Bronchial epithelial cell (primary cell): Measurements from ENCODE around the gene TAPT1. TPM values are rescaled to one million over a fixed set of nuclear protein-coding genes. Genes with fewer than 3 reads are reported as not detected.

Experiments used
- DNase-seq: peaks from one replicate; pipeline ENCODE4 v3.0.0-alpha.2; 2010; ENCODE audit warnings: low read depth
- FAIRE-seq: peaks from 2 replicates; lab custom pipeline; 2011; peaks lifted over from hg19 to GRCh38; lab: Jason Lieb, UNC
- H3K27me3 ChIP-seq: 2 replicates; pipeline ENCODE4 v1.5.1; 2011; ENCODE audit warnings: low read length; ENCODE audit not compliant: control insufficient read depth, insufficient read depth
- H3K36me3 ChIP-seq: 2 replicates; pipeline ENCODE4 v1.5.1; 2011; ENCODE audit warnings: low read length; ENCODE audit not compliant: control insufficient read depth, insufficient read depth
- H3K4me3 ChIP-seq: 2 replicates; pipeline ENCODE4 v1.5.1; 2011; ENCODE audit warnings: mild to moderate bottlenecking, low read depth, low read length, control low read depth
- total RNA-seq: library from RNA; depleted of rRNA; stranded (reverse); fragments of >200 nt; gene quantifications from 2 replicates; pipeline ENCODE4 v1.2.1, GENCODE V29; 2014
- TF ChIP-seq, protein P1 (sequence below): IDR thresholded peaks from 2 replicates; pipeline ENCODE4 v1.5.1; 2011; ENCODE audit warnings: mild to moderate bottlenecking, moderate library complexity, low read length, control low read depth, inconsistent platforms; ENCODE audit not compliant: insufficient read depth, severe bottlenecking

Gene TAPT1
- total RNA-seq, 1 donor from 2014 or later: 15.0 TPM

DNA sequence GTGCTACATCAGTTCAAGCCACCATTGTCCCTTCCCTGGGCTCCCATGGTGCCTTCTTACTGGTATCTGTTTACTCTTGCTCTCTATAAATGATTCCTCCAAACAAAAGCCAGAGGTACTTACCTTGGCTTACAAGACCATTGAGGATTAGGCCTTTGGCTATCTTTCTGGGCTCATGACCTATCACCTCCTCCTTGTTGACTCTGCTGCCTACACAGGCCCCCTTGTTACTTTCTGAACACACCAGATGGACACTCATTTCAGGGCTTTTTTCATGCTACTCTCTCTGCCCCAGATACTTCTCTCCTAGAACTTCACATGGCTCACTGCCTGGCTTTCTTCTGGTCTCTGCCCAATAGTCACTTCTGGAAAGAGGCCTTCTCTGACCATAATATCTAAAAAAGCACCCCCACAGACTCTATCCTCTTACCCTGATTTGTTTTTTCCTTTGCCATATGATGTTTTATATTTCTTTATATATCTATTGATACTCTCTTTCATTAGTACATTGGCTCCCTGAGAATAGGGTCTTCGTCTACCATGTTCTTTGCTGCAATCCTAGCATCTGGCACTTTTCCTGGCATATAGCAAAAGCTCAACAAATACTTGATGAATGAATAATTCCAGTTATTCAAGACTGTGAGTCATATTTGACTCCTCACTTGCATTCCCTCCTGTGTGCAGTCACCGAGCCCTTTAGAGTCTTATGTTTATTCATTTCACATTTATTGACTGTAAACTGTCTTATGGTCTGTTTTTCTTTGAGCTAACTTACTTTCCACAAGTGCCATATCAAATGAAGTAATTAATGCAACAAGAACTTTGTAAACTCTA, 27.1 kb upstream of the TAPT1 start:
- peak; percentile 85 for DNase-seq
- Histone ChIP-seq H3K4me3 (no peak overlapping the region), H3K27me3 (no peaks in the 10 kb centered on the region), H3K36me3 (no peaks in the 10 kb centered on the region)
- TF ChIP-seq, protein P1, sequence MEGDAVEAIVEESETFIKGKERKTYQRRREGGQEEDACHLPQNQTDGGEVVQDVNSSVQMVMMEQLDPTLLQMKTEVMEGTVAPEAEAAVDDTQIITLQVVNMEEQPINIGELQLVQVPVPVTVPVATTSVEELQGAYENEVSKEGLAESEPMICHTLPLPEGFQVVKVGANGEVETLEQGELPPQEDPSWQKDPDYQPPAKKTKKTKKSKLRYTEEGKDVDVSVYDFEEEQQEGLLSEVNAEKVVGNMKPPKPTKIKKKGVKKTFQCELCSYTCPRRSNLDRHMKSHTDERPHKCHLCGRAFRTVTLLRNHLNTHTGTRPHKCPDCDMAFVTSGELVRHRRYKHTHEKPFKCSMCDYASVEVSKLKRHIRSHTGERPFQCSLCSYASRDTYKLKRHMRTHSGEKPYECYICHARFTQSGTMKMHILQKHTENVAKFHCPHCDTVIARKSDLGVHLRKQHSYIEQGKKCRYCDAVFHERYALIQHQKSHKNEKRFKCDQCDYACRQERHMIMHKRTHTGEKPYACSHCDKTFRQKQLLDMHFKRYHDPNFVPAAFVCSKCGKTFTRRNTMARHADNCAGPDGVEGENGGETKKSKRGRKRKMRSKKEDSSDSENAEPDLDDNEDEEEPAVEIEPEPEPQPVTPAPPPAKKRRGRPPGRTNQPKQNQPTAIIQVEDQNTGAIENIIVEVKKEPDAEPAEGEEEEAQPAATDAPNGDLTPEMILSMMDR: no peak
- FAIRE-seq: no peak

DNA sequence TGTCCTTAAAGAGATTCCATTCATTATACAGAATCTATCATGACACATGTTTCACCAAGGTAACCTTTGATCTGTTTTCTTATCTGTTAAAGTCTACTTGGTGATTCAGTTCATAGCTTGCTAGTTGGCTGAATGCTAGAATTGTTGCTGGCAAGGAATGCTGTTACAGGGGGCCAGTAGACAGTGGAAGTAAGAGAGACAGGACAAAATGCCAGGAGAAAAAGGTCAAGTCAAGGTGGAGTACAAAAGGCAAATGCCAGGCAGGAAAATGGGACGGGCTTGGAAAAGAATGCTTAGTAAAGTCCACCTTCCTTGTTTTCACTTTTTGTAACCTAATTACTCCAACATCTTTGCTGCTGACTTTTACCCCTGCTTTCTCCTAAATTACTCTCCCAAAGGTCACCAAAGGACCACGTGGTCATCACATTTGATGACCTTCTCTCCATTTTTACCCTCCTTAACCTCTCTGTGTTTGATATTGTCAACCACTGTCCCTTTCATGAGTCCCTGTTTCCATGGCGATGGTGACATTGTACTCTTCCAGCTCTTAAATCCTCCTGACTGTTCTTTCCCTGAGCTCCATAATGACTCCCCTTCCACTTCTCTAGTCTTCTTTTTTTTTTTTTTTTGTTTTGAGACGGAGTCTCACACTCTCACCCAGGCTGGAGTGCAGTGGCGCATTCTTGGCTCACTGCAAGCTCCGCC, 24.5 kb upstream of the TAPT1 start:
- no peaks in the 10 kb centered on the region for H3K36me3 ChIP-seq
- FAIRE-seq (no peak), DNase-seq (peak; percentile 44)
- TF ChIP-seq, protein P1: no peak
- no peaks in the 10 kb centered on the region for H3K27me3 ChIP-seq
- H3K4me3 ChIP-seq: no peak overlapping the region

DNA sequence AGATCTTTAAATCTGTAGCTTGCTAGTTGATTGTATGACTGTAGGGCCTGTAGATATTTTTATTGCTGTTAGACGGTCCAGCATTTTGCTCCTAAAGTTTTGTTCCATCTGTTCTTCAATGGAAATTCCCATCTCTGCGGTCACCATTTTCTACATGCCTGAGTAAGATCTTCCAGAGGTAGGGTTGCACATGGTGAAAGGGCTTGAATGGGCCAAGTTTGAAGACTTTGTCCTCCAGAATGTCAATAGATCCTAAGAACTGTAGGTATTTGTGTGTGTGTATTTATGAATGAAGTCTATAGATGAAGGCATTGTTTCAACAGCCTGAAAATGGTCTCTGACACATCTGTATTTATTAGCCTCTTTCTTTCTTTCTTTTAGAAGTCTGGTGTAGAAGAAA, 22.3 kb upstream of the TAPT1 start:
- Histone ChIP-seq H3K27me3 (no peaks in the 10 kb centered on the region), H3K4me3 (no peak overlapping the region), H3K36me3 (no peaks in the 10 kb centered on the region)
- TF ChIP-seq, protein P1: no peak
- no peak for FAIRE-seq
- DNase-seq: no peak

DNA sequence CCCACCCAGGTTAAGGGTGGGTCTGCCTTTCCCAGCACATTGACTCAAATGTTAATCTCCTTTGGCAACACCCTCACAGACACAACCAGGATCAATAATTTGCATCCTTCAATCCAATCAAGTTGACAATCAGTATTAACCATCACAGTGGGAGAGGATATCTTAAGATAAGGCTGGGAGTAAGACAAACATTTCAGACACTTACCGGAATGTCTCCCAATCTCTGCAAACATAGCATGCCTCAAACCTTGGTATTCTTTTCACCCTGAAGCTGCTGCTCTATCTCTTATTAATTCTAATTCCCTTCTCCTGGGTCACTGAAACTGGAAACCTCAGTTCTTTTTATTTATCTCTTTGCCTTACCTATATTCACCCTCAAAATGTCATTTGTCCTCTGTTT, 19.0 kb upstream of the TAPT1 start:
- H3K36me3 ChIP-seq: no peaks in the 10 kb centered on the region
- no peak overlapping the region for H3K4me3 ChIP-seq
- DNase-seq: no peak
- H3K27me3 ChIP-seq: no peaks in the 10 kb centered on the region
- FAIRE-seq: no peak
- TF ChIP-seq, protein P1: no peak

DNA sequence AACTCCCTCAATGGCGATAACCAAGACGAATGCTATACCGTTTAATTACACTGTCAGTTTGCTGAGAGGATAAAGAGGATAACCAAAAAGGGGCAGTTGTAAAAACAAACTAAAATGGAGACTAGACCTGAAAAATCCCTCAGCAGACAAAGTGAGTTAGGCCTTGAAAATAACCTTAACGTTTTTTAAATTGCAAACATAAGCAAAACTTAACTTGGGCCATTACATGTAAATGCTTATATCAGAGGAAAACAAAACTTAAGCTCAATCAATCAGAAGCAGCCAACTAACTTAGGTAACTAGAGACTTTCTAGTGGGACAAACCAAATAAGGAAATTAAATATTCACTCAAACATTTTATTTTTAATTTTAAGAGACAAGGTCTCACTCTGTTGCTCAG, 17.0 kb upstream of the TAPT1 start:
- no peaks in the 10 kb centered on the region for H3K27me3 ChIP-seq
- DNase-seq (no peak), FAIRE-seq (no peak)
- no peak overlapping the region for H3K4me3 ChIP-seq
- TF ChIP-seq, protein P1: no peak
- H3K36me3 ChIP-seq: no peaks in the 10 kb centered on the region
